ENCODE measurements around the gene GPR107.
A peak's percentile ranks its signal among the peaks of the same experiment; 100 is the strongest.

The GPR107 gene

GRCh38 chr9:130027533-130028365, 26.0 kb upstream of the GPR107 start:
- DNase-seq (ENCODE audit: low read depth) = no peak

GRCh38 chr9:130028493-130029222, 25.0 kb upstream of the GPR107 start:
- no peak for DNase-seq (ENCODE audit: low read depth)

GRCh38 chr9:130029223-130029973, 24.3 kb upstream of the GPR107 start:
- DNase-seq (ENCODE audit: low read depth) = no peak

- no peak for DNase-seq (ENCODE audit: low read depth)
Measured at GRCh38 chr9:130030651-130031127, 23.0 kb upstream of the GPR107 start.

GRCh38 chr9:130034570-130034969, 19.1 kb upstream of the GPR107 start:
- no peak for DNase-seq (ENCODE audit: low read depth)

- no peak for DNase-seq (ENCODE audit: low read depth)
Measured at GRCh38 chr9:130036099-130036498, 17.6 kb upstream of the GPR107 start.

GRCh38 chr9:130039528-130040147, 14.1 kb upstream of the GPR107 start:
- DNase-seq (ENCODE audit: low read depth) = no peak

GRCh38 chr9:130040984-130041647, 12.6 kb upstream of the GPR107 start:
- no peak for DNase-seq (ENCODE audit: low read depth)

- DNase-seq (ENCODE audit: low read depth) = no peak
Measured at GRCh38 chr9:130041648-130042405, 11.9 kb upstream of the GPR107 start.

- DNase-seq (ENCODE audit: low read depth) = no peak
Measured at GRCh38 chr9:130042406-130042884, 11.3 kb upstream of the GPR107 start.

- peak; percentile 74 for DNase-seq (ENCODE audit: low read depth)
Measured at GRCh38 chr9:130042885-130043653, 10.6 kb upstream of the GPR107 start, which contains the start of gene FNBP1. TSS of gene FNBP1 (minus strand) at chr9:130043189. CDS start at chr9:130042975, 214 bp downstream.

- DNase-seq (ENCODE audit: low read depth) = no peak
Measured at GRCh38 chr9:130043654-130044623, 9.8 kb upstream of the GPR107 start.

GRCh38 chr9:130045725-130046450, 7.8 kb upstream of the GPR107 start:
- no peak for DNase-seq (ENCODE audit: low read depth)

- no peak for DNase-seq (ENCODE audit: low read depth)
Measured at GRCh38 chr9:130049431-130050210, 4.1 kb upstream of the GPR107 start.

- DNase-seq (ENCODE audit: low read depth) = no peak
Measured at GRCh38 chr9:130050462-130050861, 3.2 kb upstream of the GPR107 start.

GRCh38 chr9:130051855-130052254, 1.9 kb upstream of the GPR107 start:
- DNase-seq (ENCODE audit: low read depth) = no peak

GRCh38 chr9:130053109-130053503, 600 bp upstream of the GPR107 start:
- DNase-seq (ENCODE audit: low read depth) = no peak

All from T follicular helper cell (primary cell).